HK-2 (cell line): ENCODE measurements around the gene KIAA0586.
"Not testable (repeated sequence)": the region's sequence is repeated elsewhere in the genome, so short reads cannot be mapped to it uniquely, and the experiment has no call there.

Source experiments
- DNase-seq: peaks from one replicate; pipeline ENCODE4 v3.0.0-alpha.2; 2018; ENCODE audit not compliant: unreplicated experiment

Gene KIAA0586

DNA sequence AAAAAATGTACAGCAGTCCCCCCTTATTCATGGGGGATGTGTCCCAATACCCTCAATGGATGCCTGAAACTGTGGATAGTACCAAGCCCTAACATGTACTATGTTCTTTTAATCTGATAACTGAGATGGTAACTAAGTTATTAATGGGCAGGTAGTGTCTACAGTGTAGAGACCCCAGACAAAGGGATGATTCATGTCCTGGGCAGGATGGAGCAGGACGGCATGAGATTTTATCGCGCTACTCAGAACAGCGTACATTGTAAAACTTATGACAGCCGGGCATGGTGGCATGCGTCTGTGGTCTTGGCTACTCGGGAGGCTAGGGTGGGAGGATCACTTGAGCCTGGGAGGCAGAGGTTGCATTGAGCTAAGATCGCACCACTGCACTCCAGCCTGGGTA is 37.1 kb downstream of the KIAA0586 start:
- DNase-seq = no peak

DNA sequence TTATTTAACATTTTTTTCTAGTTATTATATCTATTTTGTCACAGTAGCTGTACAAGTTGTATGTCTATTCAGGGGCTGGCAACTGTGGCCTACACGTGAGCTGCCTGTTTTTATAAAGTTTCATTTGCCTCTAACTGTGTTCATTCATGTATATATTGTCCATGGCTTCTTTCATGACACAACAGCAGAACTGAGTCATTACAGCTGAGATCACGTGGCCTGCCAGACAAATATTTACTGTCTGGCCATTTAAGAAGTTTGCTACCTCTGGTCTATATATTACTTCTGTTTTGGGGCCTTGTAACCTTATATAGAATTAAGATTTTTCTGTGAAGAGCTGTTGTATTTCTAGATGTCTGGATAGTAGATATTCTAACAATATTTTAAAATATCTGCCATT is 37.9 kb downstream of the KIAA0586 start:
- peak; percentile 3 for DNase-seq

DNA sequence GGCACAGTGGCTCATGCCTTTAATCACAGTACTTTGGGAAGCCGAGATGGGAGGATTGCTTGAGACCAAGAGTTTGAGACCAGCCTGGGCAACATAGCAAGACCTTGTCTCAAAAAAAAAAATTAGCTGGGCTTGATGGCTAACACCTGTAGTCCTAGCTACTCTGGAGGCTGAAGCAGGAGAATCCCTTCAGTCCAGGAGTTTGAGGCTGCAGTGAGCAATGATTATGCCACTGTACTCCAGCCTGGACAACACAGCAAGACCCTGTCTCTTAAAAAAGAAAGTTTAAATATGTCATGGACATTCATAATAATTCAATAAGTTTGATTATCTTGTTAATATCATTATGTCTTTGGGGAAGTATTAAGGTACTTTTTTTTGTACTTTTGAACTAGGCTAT is 38.9 kb downstream of the KIAA0586 start:
- DNase-seq = no peak

DNA sequence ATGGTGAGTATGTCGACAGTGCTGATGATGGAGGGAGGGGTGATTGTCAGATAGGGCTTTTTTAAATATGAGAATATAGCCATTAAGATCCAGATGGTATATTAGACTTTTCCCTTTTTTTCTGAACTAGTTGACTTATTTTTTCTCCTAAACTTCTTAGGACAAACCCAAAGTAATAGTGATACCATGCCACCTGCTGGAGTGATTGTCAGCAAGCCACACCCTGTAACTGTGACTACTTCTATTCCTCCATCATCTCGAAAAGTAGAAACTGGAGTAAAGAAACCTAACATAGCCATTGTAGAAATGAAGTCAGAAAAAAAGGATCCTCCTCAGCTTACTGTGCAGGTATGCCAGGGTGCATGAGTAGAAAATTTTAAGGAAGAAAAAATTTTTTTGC is 40.1 kb downstream of the KIAA0586 start:
- DNase-seq = no peak

DNA sequence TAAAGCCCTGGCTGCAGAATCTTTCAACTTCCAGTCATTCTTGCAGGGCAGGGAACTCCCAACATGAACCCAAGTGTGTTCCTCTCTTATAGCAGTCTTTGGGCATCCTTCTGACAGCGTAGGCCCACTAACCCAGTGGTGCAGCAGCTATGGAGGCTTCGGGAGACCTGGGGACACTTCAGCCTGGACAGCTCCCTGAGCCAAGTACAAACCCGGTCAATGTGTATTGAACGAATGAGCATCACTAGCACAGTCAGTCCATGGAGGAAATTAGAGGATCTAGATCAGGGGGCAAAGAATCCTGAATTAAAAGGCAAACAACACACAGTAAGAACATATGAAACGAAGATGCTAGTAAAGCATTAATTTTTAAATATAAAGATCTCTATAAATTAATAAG is 41.8 kb downstream of the KIAA0586 start:
- no peak for DNase-seq

DNA sequence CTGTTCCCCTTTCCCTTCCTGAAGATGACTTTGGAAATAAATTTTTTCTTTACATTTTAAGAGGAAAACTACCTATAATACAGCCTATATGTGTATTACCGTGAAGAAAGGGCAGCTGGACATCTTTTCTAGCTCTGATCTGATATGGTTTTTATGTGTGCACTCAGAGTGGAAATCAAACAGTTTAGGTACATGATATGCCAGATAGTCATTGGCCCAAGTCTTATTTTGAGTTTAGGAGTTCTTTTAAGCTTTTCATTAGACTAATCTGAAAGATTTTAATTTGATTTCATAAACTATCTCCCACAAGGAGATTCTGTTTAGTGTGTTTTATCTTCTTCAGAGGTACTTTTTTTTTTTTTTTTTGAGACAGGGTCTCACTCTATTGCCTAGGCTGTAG is 48.8 kb downstream of the KIAA0586 start:
- DNase-seq = no peak

DNA sequence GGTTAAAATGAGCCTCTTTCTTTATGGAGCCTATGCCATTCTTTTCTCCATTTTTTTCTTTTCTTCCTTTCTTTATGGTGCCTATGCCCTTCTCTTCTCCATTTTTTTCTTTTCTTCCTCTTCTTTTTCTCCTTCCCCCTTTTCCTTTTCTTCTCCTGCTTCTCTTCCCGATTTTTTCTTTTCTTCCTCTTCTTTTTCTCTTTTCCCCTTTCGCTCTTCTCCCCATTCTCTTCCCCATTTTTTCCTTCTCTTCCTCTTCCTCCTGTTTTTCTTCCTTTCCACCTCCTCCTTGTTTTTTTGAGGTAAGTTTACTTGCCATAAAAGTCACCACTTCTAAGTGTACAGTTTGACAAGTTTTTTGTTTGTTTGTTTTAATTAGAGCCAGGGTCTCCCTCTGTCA is 50.1 kb downstream of the KIAA0586 start:
- DNase-seq = no peak

DNA sequence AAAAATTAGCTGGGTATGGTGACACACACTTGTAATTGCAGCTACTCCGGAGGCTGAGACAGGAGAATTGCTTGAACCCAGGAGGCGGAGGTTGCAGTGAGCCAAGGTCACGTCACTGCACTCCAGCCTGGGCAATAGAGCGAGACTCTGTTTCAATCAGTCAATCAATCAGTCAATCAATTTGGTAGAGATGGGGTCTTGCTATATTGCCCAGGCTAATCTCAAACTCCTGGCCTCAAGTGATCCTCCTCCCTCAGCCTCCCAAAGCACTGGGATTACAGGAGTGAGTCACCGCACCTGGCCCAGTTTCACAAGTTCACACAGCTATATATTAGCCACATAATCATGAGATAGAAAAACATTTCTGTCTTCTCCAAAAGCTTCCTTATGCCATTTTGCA is 50.8 kb downstream of the KIAA0586 start:
- DNase-seq = not testable (repeated sequence)

DNA sequence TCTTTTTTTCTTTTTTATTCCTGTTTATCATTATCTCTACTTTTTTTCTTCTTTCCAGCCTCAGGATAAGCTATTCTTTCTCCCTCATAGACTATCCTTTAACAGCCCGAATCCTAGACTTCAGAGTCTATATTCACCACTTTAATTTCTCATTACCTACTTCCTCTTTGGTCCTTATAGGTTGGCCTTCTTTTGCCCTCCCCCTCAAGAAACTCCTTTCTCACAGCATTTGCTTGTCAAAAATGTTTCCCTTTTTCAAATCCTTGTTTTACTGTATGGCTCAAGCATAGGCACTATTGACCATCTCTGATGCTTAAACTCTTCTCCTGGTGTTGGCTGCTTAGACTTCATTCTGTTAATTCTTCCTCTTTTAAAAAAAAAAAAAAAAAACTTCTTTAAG is 52.5 kb downstream of the KIAA0586 start:
- DNase-seq = no peak

DNA sequence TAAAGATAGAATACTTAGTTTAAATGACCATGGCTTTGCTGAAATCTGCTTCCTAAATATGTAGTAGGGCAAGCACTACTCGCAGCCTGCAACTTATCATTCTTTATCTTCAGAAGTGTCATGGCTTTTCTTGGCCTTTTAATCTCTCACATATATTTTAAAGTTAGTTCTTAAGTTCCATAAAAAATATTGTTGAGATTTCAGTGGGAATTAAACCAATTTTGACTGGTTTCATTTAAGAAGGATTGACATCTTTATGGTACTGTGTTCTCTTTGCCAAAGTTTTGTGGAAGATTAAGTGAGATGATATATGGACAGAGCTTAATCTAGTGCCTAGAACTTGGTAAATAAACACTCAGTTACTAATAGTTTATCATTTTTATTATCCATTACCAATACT is 56.7 kb downstream of the KIAA0586 start:
- no peak for DNase-seq

DNA sequence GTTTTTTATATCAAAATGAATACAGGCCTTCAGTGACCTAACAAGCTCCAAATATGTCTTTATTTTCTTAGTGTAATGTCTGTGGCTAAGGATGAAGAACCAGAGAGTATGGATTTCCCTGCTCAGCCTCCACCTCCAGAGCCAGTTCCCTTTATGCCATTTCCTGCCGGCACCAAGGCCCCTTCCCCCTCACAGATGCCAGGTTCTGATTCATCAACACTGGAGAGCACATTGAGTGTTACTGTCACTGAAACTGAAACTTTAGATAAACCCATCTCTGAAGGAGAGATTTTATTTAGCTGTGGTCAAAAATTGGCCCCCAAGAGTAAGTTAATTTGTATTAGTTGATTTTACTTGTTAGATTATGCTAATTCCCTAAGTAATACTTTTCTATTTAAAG is 61.0 kb downstream of the KIAA0586 start:
- peak; percentile 53 for DNase-seq

DNA sequence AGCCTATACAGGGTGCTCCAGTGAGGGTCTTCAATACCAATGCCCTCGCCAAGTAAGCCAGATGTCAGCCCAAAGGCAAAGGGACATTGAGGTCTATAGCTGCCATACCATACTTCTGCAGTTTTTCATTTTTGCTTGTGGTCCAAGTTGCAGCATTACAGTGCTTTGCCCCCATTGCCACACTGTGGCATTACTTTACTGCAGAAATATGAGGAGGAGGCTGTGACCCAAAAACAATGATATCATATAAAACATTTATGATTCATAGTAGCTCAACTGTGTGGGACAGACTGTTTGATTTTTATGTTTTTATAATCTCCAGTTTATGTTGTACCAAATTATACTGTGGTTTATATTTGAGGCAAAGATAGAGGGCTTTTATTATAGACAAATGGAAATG is 64.1 kb downstream of the KIAA0586 start:
- no peak for DNase-seq

DNA sequence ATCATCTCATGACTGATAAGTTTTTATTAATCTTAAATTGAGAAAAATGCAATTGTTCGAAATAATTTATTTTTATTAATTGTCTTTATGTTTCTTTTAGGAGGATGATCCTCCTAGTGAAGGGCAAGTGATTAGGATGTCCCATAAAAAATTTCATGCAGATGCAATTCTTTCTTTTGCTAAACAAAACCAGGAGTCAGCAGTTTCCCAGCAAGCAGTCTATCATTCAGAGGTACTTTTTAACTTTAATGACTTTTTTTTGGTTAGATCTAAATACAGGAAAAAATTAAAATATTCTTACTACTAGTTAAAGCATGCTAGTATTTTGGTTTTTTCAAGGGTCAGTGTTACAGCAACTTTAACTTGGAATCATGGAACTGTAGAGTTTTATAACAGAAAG is 64.5 kb downstream of the KIAA0586 start:
- no peak for DNase-seq

DNA sequence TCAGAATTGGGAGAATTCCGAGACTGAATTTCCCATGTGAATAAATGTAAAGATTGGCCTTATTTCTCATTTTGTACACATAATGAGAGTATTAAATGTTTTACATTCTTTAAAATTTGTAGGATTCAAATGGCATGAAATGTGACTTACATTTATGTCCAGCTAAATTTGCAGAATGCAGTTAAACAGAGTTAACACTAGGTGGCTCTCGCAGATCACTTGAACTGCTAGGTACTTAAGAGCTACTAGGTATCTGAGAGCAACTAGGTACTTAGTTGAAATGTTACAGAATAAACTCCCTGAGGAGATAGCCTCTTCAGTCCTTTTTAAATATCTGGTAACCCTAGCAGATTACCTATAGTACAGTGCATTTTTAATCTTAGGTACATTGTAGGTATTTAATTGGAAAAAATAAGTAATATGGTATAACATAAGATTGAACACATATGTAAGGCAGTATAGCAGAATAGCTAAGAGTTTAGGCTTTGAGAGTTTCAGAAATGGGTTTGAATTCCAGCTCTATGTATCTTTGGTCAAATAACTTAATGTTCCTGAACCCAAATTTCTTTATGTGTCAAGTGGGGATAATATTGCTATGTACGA is 73.8 kb downstream of the KIAA0586 start:
- DNase-seq = no peak

DNA sequence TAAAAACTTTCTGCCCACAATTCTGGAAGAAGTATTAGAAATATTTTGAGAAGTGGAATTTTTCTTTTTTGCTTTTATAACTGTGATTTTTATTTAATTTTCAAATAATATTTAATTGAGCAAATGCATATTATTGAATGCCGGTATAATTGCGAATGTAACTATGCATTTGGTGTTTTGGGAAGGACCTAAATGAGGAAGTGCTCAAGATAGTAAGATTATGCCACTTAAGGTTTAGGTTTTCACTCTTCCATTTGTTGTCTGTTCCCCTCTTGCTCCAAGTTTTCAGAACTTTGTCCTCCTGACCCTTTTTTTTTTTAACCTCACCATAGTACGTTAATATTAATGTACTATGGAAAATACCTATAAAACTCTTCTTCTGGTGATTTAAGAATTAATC is 85.8 kb downstream of the KIAA0586 start:
- no peak for DNase-seq

DNA sequence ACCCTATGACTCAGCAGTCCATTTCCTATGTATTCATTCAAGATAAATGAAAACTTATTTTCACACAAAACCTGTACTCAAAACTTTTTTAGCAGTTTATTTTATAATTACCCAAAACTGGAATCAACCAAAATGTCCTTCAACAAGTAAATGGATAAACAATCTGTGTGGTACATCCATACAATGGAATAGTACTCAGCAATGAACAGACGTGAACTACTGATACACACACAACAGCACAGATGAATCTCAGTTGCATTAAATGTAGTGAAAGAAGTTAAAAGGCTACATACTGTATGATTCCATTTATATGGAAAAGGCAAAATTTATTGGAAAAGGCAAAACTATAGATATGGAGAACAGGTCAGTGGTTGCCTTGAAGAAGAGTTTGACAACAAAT is 90.1 kb downstream of the KIAA0586 start:
- no peak for DNase-seq

DNA sequence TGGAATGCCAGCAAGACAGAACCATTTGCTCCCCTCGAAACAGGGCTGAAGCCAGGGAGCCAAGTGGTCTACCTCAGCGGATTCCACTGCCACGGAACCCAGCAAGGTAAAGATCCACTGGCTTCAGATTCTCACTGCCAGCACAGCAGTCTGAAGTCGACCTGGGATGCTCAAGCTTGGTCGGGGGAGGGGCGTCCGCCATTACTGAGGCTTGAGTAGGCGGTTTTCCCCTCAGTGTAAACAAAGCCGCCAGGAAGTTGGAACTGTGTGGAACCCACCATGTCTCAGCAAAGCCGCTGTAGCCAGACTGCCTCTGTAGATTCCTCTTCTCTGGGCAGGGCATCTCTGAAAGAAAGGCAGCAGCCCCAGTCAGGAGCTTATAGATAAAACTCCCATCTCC is 98.2 kb downstream of the KIAA0586 start:
- not testable (repeated sequence) for DNase-seq

DNA sequence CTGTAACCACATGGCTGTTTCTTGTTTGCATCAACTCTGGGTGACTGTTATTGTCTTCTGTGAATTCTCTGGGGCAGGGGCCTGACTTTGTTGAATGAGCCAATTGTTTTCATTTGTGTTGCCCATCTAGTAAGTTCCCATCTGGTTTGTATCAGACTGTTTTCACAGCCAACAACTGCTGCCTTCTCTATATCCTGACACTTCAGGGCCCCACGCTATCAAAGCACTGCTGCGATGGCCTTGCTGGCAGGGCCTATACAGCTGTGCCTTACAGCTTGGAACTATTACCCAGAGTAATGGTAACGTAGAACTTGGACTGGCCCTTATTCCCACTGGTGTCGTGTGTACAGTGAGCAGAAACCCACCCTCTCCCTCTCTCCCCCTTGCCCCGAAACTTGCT is 105.9 kb downstream of the KIAA0586 start:
- no peak for DNase-seq

DNA sequence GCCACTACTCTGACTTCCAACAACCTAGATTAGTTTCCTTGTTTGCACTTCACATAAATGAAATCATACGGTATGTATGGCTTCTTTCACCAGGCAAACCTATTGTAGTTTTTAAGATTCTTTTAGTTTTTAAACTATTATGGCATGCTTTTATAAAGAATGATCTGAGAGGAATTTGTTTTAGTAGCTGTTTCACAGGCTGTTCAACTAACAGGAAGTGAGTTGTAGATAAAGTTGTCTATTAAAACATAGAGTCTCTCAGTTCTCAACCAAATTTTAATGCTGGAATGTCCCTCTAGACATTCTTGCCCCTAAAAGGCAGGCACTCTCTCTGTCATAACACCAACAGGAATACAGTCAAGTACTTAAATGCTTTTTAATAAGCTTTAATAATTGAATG is 107.5 kb downstream of the KIAA0586 start:
- DNase-seq = no peak

DNA sequence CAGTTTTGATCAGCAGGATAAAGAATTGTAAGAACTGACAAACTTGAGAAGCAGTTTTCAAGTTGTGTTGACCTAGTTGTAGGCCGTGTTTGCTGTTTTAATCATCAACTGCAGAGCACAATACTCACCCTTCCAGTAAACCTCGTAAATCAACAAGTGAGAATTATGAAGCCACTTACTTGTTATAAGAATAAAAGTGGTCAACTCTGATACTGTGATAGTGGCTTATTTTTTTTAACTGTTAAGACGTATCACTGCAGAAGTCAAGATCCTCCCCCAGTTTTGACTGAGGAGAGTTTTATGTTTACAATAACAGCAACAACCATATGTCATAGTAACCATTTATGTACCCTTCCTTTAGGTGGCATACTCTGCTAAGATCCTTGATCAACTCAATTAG is 109.5 kb downstream of the KIAA0586 start:
- no peak for DNase-seq

DNA sequence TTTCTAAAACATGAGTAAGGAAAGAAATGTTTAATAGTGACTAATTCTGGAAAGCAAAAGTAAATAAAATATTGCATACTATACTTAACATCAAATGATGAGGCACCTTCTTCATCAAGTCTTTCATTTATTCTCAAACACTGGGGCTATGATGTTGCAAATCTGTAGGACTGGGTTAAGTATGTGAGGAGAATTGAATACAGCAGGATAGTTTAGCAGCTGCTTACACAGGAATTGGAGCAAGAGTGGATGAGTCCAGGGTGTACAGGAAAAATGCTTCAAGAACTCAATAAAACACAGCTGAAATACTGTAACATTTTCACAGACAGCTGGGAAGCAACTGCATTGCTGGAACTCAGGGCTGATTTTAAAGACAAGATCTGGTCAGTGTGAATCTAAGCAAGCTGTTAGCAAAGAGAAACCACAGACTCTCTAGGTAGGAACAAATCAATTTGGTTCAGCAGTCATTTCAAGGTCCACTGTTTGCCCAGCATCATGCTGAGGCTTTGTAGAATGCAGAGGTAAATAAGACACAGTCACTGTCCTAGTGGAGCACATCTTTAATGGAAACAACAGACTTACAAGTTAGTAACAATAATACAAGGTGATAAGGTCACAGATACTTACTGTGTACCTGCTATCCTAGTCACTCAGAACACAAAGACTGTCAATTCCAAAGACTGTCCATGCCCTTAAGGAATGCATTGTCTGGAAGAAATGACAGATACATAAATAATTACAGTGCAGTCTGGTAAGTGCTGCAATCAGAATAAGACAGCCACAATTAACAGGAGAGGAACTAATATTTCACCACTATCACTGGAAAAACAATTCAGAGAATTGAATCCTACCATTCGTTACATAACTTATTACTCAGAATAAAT is 113.5 kb downstream of the KIAA0586 start:
- DNase-seq = no peak

DNA sequence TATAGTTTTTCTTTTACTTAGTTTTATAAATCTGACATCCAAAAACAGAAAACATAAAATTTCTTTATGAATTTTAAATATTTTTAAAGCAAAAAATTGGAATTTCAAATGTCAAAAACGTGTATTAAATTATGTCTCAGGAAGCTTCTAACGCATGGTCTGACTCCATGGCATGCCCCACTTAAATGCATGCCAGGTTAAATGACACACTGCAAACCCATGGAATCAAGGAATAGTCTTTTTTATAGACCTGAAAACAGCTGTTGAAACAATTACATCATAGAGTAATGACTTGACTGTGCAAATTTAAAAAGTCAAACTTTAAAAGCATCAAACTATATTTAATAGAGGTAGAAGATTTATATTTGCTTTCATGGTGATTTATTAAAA is 114.1 kb downstream of the KIAA0586 start:
- DNase-seq = no peak

DNA sequence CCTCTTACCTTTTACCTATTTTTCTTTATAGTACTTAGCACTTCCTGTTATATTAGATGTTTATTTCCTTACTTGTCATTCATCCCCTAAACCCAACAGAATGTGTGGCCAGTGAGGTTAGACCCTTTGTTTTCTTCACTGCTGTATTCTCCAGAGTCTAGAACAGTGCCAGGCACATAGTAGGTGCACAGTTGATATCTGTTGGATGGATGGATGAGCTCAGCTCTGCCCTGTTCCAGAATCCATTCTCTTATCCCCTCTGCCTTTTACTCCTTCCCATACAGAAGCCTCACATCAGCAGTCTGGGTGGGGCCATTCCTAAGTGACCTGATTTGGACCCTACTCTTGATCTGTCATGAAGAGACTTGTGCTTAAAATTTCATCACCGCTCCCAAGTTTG is 115.7 kb downstream of the KIAA0586 start:
- DNase-seq = no peak

DNA sequence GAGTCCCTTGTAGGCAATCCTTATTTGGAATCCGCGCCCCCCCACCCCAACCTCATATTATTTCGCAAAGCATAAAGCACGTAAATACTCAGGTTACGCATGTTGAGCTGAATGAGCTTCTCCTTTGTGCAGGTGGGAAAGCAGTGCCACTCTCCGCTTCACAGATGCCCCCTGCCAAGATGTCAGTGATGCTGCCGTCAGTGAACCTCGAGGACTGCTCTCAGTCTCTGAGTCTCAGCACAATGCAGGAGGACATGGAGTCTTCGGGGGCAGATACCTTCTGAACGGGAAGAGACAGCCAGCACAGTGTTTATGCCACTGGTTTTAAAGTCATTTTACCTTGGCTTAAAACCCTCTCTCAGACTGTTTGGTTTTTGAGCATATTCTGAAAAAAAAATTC is 120.1 kb downstream of the KIAA0586 start:
- no peak for DNase-seq
